Fibroblast of villous mesenchyme (primary cell): ENCODE measurements around the gene POU2F1. TPM values are rescaled to one million over a fixed set of nuclear protein-coding genes. Genes with fewer than 3 reads are reported as not detected.

Experiments
- DNase-seq: peaks from one replicate; pipeline ENCODE4 v3.0.0-alpha.2; 2010; ENCODE audit warnings: low read depth
- H3K4me3 ChIP-seq: 2 replicates; pipeline ENCODE4 v1.5.1; 2011; ENCODE audit warnings: low read depth, mild to moderate bottlenecking, low read length
- CTCF ChIP-seq: IDR thresholded peaks from 2 replicates; pipeline ENCODE4 v1.5.1; 2012; ENCODE audit warnings: low read depth, mild to moderate bottlenecking, low read length; ENCODE audit not compliant: insufficient read depth
- total RNA-seq: library from RNA; depleted of rRNA; stranded (reverse); fragments of >200 nt; gene quantifications from 2 replicates; pipeline ENCODE4 v1.2.3, GENCODE V29; 2012

Gene POU2F1
- total RNA-seq, 1 donor: 6.9 TPM

- TF ChIP-seq CTCF: no peak
- DNase-seq: no peak
- H3K4me3 ChIP-seq: no peak overlapping the region
Observed at GRCh38 chr1:167447521-167448136, 226.9 kb downstream of the POU2F1 start.

- no peak overlapping the region for H3K4me3 ChIP-seq
- no peak for DNase-seq
- no peak for TF ChIP-seq CTCF
Observed at GRCh38 chr1:167450843-167451242, 230.2 kb downstream of the POU2F1 start.

- no peak overlapping the region for H3K4me3 ChIP-seq
- DNase-seq: no peak
- no peak for TF ChIP-seq CTCF
Observed at GRCh38 chr1:167452483-167452882, 231.8 kb downstream of the POU2F1 start.

GRCh38 chr1:167453123-167453522, 232.4 kb downstream of the POU2F1 start:
- H3K4me3 ChIP-seq: no peak overlapping the region
- no peak for TF ChIP-seq CTCF
- no peak for DNase-seq

GRCh38 chr1:167454304-167454893, 233.7 kb downstream of the POU2F1 start:
- no peak for TF ChIP-seq CTCF
- no peak for DNase-seq
- H3K4me3 ChIP-seq: peak overlapping the region; percentile 70

GRCh38 chr1:167454894-167455785, 234.5 kb downstream of the POU2F1 start:
- peak overlapping the region; percentile 70 for H3K4me3 ChIP-seq
- TF ChIP-seq CTCF: no peak
- peak; percentile 12 for DNase-seq
